SJCRH30 (cell line): ENCODE data around the gene UBA6. TPM values are rescaled to one million over a fixed set of nuclear protein-coding genes. Genes with fewer than 3 reads are reported as not detected.
"Not testable (repeated sequence)": the region's sequence is repeated elsewhere in the genome, so short reads cannot be mapped to it uniquely, and the experiment has no call there.

Source experiments
- DNase-seq, 2 experiments: peaks; one replicate each; pipeline ENCODE4 v3.0.0-alpha.2; 2015 to 2020
- H3K27ac ChIP-seq: fragments of 250-450 bp; sonication (Bioruptor Pico); 2 replicates; pipeline ENCODE4 v1.5.1; 2020; ENCODE audit warnings: mild to moderate bottlenecking, moderate library complexity
- H3K27me3 ChIP-seq: fragments of 250-450 bp; sonication (Bioruptor Pico); 2 replicates; pipeline ENCODE4 v1.5.1; 2020; ENCODE audit warnings: mild to moderate bottlenecking, moderate library complexity
- H3K36me3 ChIP-seq: fragments of 250-450 bp; sonication (Bioruptor Pico); 2 replicates; pipeline ENCODE4 v1.5.1; 2020; ENCODE audit warnings: mild to moderate bottlenecking, moderate library complexity
- H3K4me1 ChIP-seq: fragments of 250-450 bp; sonication (Bioruptor Pico); 2 replicates; pipeline ENCODE4 v1.5.1; 2020; ENCODE audit warnings: mild to moderate bottlenecking, moderate library complexity
- H3K4me3 ChIP-seq: fragments of 250-450 bp; sonication (Bioruptor Pico); 2 replicates; pipeline ENCODE4 v1.5.1; 2020; ENCODE audit warnings: mild to moderate bottlenecking, moderate library complexity
- H3K9me3 ChIP-seq: fragments of 250-450 bp; sonication (Bioruptor Pico); replicated peaks from 2 replicates; pipeline ENCODE4 v1.5.1; 2020; ENCODE audit warnings: mild to moderate bottlenecking, moderate library complexity
- total RNA-seq: library from RNA; depleted of rRNA; stranded (reverse); fragments of >200 nt; shearing (Covaris generic); gene quantifications from 2 replicates; pipeline ENCODE4 v1.2.3, GENCODE V29; 2014; rRNA removed

UBA6 gene
- 105 and 118 TPM in 2 replicates for total RNA-seq

DNA sequence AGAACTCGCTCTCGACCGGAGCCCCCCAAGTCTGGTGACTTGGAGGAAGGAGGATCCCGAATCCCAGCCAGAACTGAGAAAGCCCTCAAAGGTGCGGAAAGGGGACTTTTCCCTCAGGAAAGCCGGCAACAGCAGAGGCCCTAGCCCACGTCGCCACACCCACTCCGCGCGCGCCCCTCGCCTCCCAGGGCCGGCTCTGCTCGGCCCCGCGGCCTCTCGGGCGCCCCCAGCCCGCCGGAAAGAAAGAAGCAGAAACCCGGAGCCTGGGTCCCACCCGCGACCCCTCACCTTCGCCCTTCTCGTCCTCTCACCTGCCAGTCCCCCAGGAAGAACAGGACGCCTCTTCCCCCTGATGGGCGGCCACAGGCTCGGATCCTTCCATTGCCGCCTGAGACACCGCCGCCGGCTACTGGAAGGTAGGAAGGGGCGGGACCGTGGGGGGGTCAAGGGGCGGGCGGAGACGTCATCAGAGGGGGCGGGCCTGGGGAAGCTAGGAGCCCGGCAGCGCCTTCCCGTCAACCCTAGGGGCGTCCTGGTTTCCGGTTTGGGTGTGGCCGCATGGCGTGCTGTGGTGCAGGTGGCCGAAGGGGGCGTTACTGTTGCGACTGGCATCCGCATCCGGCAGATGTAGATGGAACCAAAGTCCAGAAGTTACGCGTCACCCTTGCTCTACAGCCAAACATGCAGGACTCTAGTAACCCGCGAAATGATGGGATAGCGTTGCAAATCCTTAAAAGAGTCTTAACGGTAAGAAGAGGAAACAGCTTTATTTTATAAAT, at the start of gene UBA6:
UBA6 (minus strand) TSS at position 418 of the 779 bp plus-strand sequence; CDS start at position 382, 36 bp downstream.
- Histone ChIP-seq H3K27me3 (no peaks in the 10 kb centered on the region), H3K9me3 (no peaks in the 10 kb centered on the region), H3K27ac (peak within 1 kb of the TSS; percentile 77), H3K36me3 (peaks cover 12% of the 10 kb centered on the region; the same call in 1 of the 2 replicates), H3K4me3 (peak within 1 kb of the TSS; percentile 98), H3K4me1 (peaks cover 4% of the 10 kb centered on the region)
- DNase-seq: peak; percentile 97 to 98

- DNase-seq: no peak
- no peak overlapping the region for H3K27ac ChIP-seq
- H3K4me1 ChIP-seq: peaks cover 7% of the 10 kb centered on the region; the same call in 1 of the 2 replicates
- H3K36me3 ChIP-seq: 0 out of 2 replicates have a peak, but pooled peaks cover 2% of the 10 kb centered on the region
- no peak overlapping the region for H3K4me3 ChIP-seq
- H3K27me3 ChIP-seq: no peaks in the 10 kb centered on the region
- H3K9me3 ChIP-seq: no peaks in the 10 kb centered on the region
Measured at GRCh38 chr4:67750691-67751090, 49.7 kb upstream of the UBA6 start.

DNA sequence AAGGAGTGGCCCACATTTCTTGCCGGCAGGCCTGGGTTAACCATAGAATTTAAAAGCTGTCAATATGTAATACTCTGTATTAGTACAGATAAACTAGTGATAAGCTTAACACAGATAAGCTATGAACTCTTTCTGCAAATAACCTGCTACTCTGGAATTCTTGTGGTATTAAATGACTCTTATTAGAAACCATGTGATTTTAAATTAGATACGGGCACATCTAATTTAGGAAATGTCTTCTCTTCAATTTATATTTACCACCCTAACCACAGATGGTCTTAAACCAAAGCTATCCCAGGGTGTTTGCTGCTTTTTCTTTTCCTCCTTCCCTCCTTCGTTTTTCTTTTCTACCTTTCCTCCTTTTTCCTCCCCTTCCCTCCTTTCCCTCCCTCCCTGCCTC, 48.3 kb upstream of the UBA6 start:
- Histone ChIP-seq H3K4me1 (peaks cover 7% of the 10 kb centered on the region; the same call in 1 of the 2 replicates), H3K9me3 (no peaks in the 10 kb centered on the region), H3K27ac (no peak overlapping the region), H3K27me3 (no peaks in the 10 kb centered on the region), H3K36me3 (no peaks in the 10 kb centered on the region), H3K4me3 (no peak overlapping the region)
- no peak for DNase-seq

- DNase-seq: peak in 1 of 2 experiments; percentile 62
- H3K36me3 ChIP-seq: no peaks in the 10 kb centered on the region
- H3K27ac ChIP-seq: no peak overlapping the region
- no peaks in the 10 kb centered on the region for H3K27me3 ChIP-seq
- H3K9me3 ChIP-seq: no peaks in the 10 kb centered on the region
- H3K4me3 ChIP-seq: no peak overlapping the region
- peaks cover 7% of the 10 kb centered on the region; the same call in 1 of the 2 replicates for H3K4me1 ChIP-seq
Measured at GRCh38 chr4:67746797-67747495, 46.0 kb upstream of the UBA6 start.

DNA sequence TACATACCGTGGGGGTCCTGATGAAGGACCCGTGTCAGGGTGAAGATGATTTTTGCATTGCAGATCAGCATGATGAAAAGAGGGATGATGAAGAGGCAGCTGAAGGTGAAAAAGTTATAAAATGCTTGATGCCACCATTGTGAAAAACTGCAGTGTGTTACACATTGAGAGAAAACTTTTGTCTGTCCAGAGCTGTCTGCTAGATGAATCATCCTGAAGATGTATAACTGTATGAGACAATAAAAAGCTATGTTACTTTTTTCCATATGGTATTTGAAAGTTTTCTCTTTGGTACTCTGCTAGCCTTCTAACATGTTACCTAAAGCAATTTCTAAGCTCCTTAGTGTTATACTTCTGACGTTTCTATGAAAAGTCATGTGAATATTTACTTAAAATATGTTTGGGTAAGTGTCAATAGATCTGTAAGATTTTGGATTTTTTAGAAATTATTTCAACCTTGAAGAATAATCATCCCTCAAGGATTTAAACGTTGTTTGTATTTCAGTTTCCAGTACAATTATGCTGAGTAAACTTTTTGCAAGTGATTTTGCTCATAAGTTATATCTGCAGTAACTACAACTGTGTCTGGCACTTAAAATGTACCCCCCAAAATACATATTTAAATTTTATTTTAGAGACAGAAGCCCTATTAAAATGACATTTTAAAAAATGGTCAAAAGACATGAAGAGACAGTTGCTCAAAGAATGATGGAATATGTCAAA, 43.8 kb upstream of the UBA6 start:
- H3K27ac ChIP-seq: no peak overlapping the region
- no peak overlapping the region for H3K4me3 ChIP-seq
- H3K27me3 ChIP-seq: no peaks in the 10 kb centered on the region
- H3K9me3 ChIP-seq: no peaks in the 10 kb centered on the region
- no peak for DNase-seq
- H3K36me3 ChIP-seq: no peaks in the 10 kb centered on the region
- H3K4me1 ChIP-seq: peaks cover 7% of the 10 kb centered on the region; the same call in 1 of the 2 replicates

DNA sequence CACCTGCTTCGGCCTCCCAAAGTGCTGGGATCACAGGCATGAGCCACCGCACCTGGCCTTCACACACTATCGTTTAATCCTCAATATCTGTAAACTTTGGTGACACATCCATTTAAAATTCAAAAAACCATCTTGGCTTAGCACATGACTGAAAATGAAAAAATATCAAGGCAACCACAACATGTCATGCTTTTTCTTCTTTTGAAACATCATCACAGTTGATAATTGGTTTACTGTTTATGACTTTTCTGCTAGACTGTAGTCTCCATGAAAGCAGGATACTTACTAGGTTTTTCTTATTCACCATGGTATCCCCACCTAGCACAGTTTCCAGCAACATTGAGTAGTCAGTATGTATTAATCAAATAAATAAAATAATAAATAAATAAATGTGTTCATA, 42.2 kb upstream of the UBA6 start:
- no peak overlapping the region for H3K27ac ChIP-seq
- no peaks in the 10 kb centered on the region for H3K27me3 ChIP-seq
- DNase-seq: no peak

DNA sequence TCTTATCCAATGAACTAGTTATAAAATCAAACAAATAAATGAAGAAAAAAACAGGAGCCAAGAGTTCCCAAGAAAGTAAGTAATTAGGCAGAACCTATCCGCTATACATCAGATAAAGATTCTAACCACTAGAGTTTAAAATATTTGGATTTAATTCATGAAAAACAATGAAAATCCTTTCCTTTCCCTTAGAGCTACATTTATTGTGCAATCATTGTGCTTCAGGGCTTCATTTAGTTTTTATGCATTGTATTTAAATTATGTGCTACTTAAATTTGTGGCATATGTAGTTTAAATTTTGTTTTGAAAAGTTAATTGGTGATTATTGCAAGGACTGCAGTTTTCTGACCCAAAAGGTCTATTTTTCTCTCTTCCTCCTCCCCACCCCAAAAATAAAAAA, 35.3 kb upstream of the UBA6 start:
- Histone ChIP-seq H3K27ac (no peak overlapping the region), H3K27me3 (no peaks in the 10 kb centered on the region), H3K9me3 (no peaks in the 10 kb centered on the region), H3K36me3 (no peaks in the 10 kb centered on the region), H3K4me1 (no peaks in the 10 kb centered on the region), H3K4me3 (no peak overlapping the region)
- no peak for DNase-seq

More for the DNA sequence above, 42.2 kb upstream of the UBA6 start:
- no peaks in the 10 kb centered on the region for H3K36me3 ChIP-seq
- H3K4me1 ChIP-seq: no peaks in the 10 kb centered on the region
- no peak overlapping the region for H3K4me3 ChIP-seq
- H3K9me3 ChIP-seq: no peaks in the 10 kb centered on the region

DNA sequence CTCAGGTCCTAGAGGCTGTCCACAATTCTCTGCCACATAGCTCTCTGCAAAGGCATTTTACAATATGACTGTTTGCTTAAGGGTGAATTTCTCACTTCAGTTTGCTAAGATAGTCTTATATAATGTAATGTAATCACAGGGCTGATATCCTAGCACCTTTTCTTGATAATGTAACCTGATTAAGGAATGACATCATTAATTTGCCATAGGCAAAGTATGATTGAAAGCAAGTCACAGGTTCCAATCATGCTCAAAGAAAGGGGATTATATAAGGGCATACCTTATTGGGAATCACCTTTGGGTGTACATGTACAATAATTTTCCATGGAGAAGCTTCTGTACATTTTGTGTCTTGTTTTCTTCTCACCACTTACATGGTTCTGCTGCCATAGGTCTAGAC, 34.4 kb upstream of the UBA6 start:
- Histone ChIP-seq H3K27me3 (no peaks in the 10 kb centered on the region), H3K36me3 (no peaks in the 10 kb centered on the region), H3K4me3 (no peak overlapping the region), H3K4me1 (no peaks in the 10 kb centered on the region), H3K27ac (no peak overlapping the region), H3K9me3 (no peaks in the 10 kb centered on the region)
- no peak for DNase-seq

- not testable (repeated sequence) for H3K4me3 ChIP-seq, DNase-seq, H3K4me1 ChIP-seq, H3K27ac ChIP-seq, H3K9me3 ChIP-seq, H3K27me3 ChIP-seq, H3K36me3 ChIP-seq
Measured at GRCh38 chr4:67730511-67730910, 29.6 kb upstream of the UBA6 start.

- Histone ChIP-seq H3K9me3 (no peaks in the 10 kb centered on the region), H3K36me3 (no peaks in the 10 kb centered on the region), H3K4me3 (no peak overlapping the region), H3K27ac (no peak overlapping the region), H3K27me3 (no peaks in the 10 kb centered on the region), H3K4me1 (no peaks in the 10 kb centered on the region; the same call in 1 of the 2 replicates)
- DNase-seq: no peak
Measured at GRCh38 chr4:67727124-67727850, 26.3 kb upstream of the UBA6 start.

GRCh38 chr4:67725981-67726380, 25.0 kb upstream of the UBA6 start:
- Histone ChIP-seq H3K36me3 (peaks cover 10% of the 10 kb centered on the region; the same call in 1 of the 2 replicates), H3K27me3 (no peaks in the 10 kb centered on the region), H3K9me3 (no peaks in the 10 kb centered on the region), H3K4me3 (no peak overlapping the region), H3K4me1 (peaks cover 6% of the 10 kb centered on the region), H3K27ac (no peak overlapping the region)
- DNase-seq: no peak

GRCh38 chr4:67725132-67725531, 24.2 kb upstream of the UBA6 start:
- Histone ChIP-seq H3K36me3 (peaks cover 13% of the 10 kb centered on the region; the same call in 1 of the 2 replicates), H3K4me3 (no peak overlapping the region), H3K27me3 (no peaks in the 10 kb centered on the region), H3K4me1 (peaks cover 6% of the 10 kb centered on the region), H3K9me3 (no peaks in the 10 kb centered on the region), H3K27ac (no peak overlapping the region)
- DNase-seq: no peak

GRCh38 chr4:67723949-67724348, 23.0 kb upstream of the UBA6 start:
- no peaks in the 10 kb centered on the region for H3K27me3 ChIP-seq
- H3K9me3 ChIP-seq: no peaks in the 10 kb centered on the region
- peaks cover 13% of the 10 kb centered on the region; the same call in 1 of the 2 replicates for H3K36me3 ChIP-seq
- H3K4me3 ChIP-seq: no peak overlapping the region
- peaks cover 6% of the 10 kb centered on the region for H3K4me1 ChIP-seq
- DNase-seq: peak in 1 of 2 experiments; percentile 18
- no peak overlapping the region for H3K27ac ChIP-seq

- Histone ChIP-seq H3K4me3 (no peak overlapping the region), H3K36me3 (peaks cover 13% of the 10 kb centered on the region; the same call in 1 of the 2 replicates), H3K27ac (no peak overlapping the region), H3K27me3 (no peaks in the 10 kb centered on the region), H3K4me1 (peaks cover 6% of the 10 kb centered on the region), H3K9me3 (no peaks in the 10 kb centered on the region)
- DNase-seq: no peak
Measured at GRCh38 chr4:67723341-67723740, 22.4 kb upstream of the UBA6 start.
